ENCODE measurements around the gene VPS9D1.
"Not testable (repeated sequence)": the region's sequence is repeated elsewhere in the genome, so short reads cannot be mapped to it uniquely, and the experiment has no call there.

The VPS9D1 gene

GRCh38 chr16:89668790-89669158 lies 51.9 kb downstream of the VPS9D1 start:
- no peak for DNase-seq

GRCh38 chr16:89667633-89668032 lies 53.1 kb downstream of the VPS9D1 start:
- DNase-seq = no peak

- DNase-seq = peak in 5 of 56 donors; percentile 9 to 41 (median 23)
Measured at GRCh38 chr16:89667000-89667399, 53.7 kb downstream of the VPS9D1 start.

- not testable (repeated sequence) for DNase-seq
Measured at GRCh38 chr16:89664238-89664637, 56.5 kb downstream of the VPS9D1 start.

- DNase-seq = no peak
Measured at GRCh38 chr16:89661215-89661614, 59.5 kb downstream of the VPS9D1 start.

GRCh38 chr16:89660146-89660545 lies 60.6 kb downstream of the VPS9D1 start:
- no peak for DNase-seq

GRCh38 chr16:89658221-89658879 lies 62.3 kb downstream of the VPS9D1 start:
- peak in 3 of 56 donors; percentile 19 to 43 (median 33) for DNase-seq

GRCh38 chr16:89657442-89658220 lies 63.1 kb downstream of the VPS9D1 start, which contains the start of the genes CHMP1A and SPATA33:
CHMP1A (minus strand) TSS chr16:89657708; CDS start chr16:89657588, 120 bp downstream.
SPATA33 (plus strand) TSS chr16:89657836; CDS start chr16:89657912, 76 bp downstream.
- DNase-seq = peak in 55 of 56 donors; percentile 30 to 93 (median 82)
